Esophagus squamous epithelium (tissue), 4 donors: ENCODE results near the gene MBOAT1.

ENCODE experiments used
- POLR2A ChIP-seq, 4 donors: fragments of 450-650 bp; IDR thresholded peaks; one replicate each; pipeline ENCODE4 v1.6.1; 2017; ENCODE audit warnings: antibody characterized with exemption in 4 of 4, mild to moderate bottlenecking in 4 of 4, moderate library complexity in 3 of 4
- TF ChIP-seq, protein P1 (sequence below), 6 experiments: fragments of 450-650 bp in 4 of 6; fragments of 200-600 bp in 2 of 6; sonication (generic) in 2 of 6; IDR thresholded peaks; one replicate each; pipeline ENCODE4 v1.5.1; 2016 to 2019; ENCODE audit warnings: antibody characterized with exemption in 6 of 6, mild to moderate bottlenecking in 4 of 6, moderate library complexity in 4 of 6

DNA sequence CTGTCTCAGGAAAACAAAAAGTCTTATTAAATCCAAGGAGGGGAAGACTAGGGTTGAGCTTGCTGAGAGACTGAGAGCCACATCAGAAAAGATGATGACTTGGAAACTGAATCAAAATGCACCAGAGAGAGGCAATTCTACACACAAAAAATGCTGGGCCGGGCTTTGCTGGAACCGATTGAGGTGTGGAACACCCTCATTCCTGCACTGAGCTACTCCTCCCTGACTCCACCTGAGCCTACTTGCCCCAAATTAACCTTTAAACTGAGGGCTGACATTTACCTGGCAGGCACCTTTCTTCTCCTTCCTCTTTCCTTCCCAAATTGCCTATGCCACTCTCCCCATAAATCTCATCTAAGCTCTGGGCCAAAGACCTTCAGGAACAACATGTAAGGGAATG, 40.8 kb upstream of the MBOAT1 start:
- TF ChIP-seq, protein P1, sequence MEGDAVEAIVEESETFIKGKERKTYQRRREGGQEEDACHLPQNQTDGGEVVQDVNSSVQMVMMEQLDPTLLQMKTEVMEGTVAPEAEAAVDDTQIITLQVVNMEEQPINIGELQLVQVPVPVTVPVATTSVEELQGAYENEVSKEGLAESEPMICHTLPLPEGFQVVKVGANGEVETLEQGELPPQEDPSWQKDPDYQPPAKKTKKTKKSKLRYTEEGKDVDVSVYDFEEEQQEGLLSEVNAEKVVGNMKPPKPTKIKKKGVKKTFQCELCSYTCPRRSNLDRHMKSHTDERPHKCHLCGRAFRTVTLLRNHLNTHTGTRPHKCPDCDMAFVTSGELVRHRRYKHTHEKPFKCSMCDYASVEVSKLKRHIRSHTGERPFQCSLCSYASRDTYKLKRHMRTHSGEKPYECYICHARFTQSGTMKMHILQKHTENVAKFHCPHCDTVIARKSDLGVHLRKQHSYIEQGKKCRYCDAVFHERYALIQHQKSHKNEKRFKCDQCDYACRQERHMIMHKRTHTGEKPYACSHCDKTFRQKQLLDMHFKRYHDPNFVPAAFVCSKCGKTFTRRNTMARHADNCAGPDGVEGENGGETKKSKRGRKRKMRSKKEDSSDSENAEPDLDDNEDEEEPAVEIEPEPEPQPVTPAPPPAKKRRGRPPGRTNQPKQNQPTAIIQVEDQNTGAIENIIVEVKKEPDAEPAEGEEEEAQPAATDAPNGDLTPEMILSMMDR (IDR thresholded peaks at IDR 0.05): no peak
- no peak for TF ChIP-seq POLR2A (IDR thresholded peaks at IDR 0.05)
